Lung (tissue), 12 donors: ENCODE measurements around the gene PGM2. TPM values are rescaled to one million over a fixed set of nuclear protein-coding genes. Genes with fewer than 3 reads are reported as not detected.
A peak's percentile ranks its signal among the peaks of the same experiment; 100 is the strongest.

Experiments
- ATAC-seq: fragments of 200-7000 bp; cut with Tn5 transposase; one replicate; pipeline ENCODE4 v1.9.1; 2020; ENCODE audit warnings: moderate number of reproducible peaks; ENCODE audit not compliant: insufficient read depth, low FRiP score
- DNase-seq, 3 donors: peaks; one replicate each; pipeline ENCODE4 v3.0.0-alpha.2; 2013 to 2017
- H3K27ac ChIP-seq, 2 donors: one replicate each; pipeline ENCODE4 v1.5.1; 2013; ENCODE audit warnings: mild to moderate bottlenecking in 2 of 2, moderate library complexity in 2 of 2, control low read depth in 1 of 2, inconsistent platforms in 1 of 2, low read depth in 1 of 2, low read length in 1 of 2
- H3K27me3 ChIP-seq, 3 donors: one replicate each; pipeline ENCODE4 v1.5.1; 2013; ENCODE audit warnings: low read length in 2 of 3; ENCODE audit not compliant: control insufficient read depth in 3 of 3, insufficient read depth in 3 of 3
- H3K36me3 ChIP-seq, 4 donors: one replicate each; pipeline ENCODE4 v1.5.1; 2013; ENCODE audit warnings: low read length in 4 of 4, mild to moderate bottlenecking in 1 of 4, moderate library complexity in 1 of 4; ENCODE audit not compliant: control insufficient read depth in 4 of 4, insufficient read depth in 4 of 4
- H3K4me1 ChIP-seq, 5 donors: one replicate each; pipeline ENCODE4 v1.5.1; 2013; ENCODE audit warnings: low read length in 5 of 5, mild to moderate bottlenecking in 2 of 5, moderate library complexity in 1 of 5; ENCODE audit not compliant: control insufficient read depth in 5 of 5, insufficient read depth in 5 of 5
- H3K4me3 ChIP-seq: one replicate; pipeline ENCODE4 v1.5.1; 2013; ENCODE audit warnings: mild to moderate bottlenecking, control low read depth, moderate library complexity
- H3K9ac ChIP-seq, 2 donors: one replicate each; pipeline ENCODE4 v1.5.1; 2013; ENCODE audit warnings: low read length in 2 of 2, control low read depth in 1 of 2; ENCODE audit not compliant: insufficient read depth in 1 of 2
- H3K9me3 ChIP-seq, 4 donors: one replicate each; pipeline ENCODE4 v1.5.1; 2013; ENCODE audit warnings: low read length in 3 of 4, mild to moderate bottlenecking in 1 of 4, moderate library complexity in 1 of 4; ENCODE audit not compliant: control insufficient read depth in 4 of 4, insufficient read depth in 3 of 4
- whole genome bisulfite sequencing, 2 donors: extraction: QIAGEN DNeasy Blood & Tissue Kit; methylation state at CpG; one replicate each; pipeline ENCODE4 v1.1.7; 2013; 5-methylcytosine and 5-hydroxymethylcytosine counted together
- polyA plus RNA-seq, 2 donors: library from polyadenylated mRNA; stranded (reverse); fragments of 200-250 nt; gene quantifications; one replicate each; pipeline ENCODE4 v1.2.1, GENCODE V29; 2013
- total RNA-seq, 2 donors: library from RNA; depleted of rRNA in 1 of 2; stranded (reverse); fragments of >200 nt in 1 of 2; gene quantifications; one replicate each; pipeline ENCODE4 v1.2.1, GENCODE V29; 2014 to 2021
- TF ChIP-seq, protein P1 (sequence below): IDR thresholded peaks from 2 replicates; pipeline ENCODE4 v1.5.1; 2012; ENCODE audit warnings: mild to moderate bottlenecking; ENCODE audit errors: control extremely low read depth, extremely low read depth
- donor health status: control.
- donor health status: control.
- donor health status: Bipolar disorder and iron deficiency.
- donor health status: healthy.
- donor health status: DM: yes; HTN: yes; CAD: no.

Gene PGM2
- total and polyA plus RNA-seq, 4 donors: 4.8 to 28.9 (median 18.4) TPM

DNA sequence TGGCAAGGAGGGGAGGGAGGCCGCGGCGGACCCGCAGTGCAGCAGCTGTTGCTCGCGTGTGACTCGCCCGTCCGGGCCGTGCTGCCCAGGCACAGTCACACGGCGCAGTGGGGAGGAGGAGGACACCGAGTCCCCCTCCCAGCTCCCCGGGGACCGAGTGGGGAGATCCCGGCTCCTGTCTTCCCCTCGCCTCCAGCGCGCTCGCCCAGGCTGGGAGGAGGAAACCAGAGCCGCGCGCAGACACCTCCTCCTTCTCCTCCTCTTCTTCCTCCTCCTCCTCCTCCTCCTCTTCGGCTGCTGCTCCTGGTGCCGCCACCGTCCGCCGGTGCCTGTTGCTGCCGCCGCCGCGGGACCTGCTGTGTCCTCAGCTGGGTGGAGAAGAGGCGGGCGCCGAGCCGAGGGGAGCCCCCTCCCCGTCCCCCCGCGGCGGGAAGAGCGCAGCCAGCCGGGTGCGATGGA is 64.3 kb downstream of the PGM2 start, which contains the start of gene TBC1D1:
Gene TBC1D1 (plus strand): TSS at position 284 of the 459 bp plus-strand sequence. CDS start 11,012 bp downstream, outside the sequence.
- Histone ChIP-seq H3K27ac (peak within 1 kb of the TSS; percentile 69 to 93), H3K4me1 (peaks cover 0 to 11% (median 3%) of the 10 kb centered on the region in 5 donors), H3K27me3 (peaks cover 0 to 25% (median 22%) of the 10 kb centered on the region in 3 donors), H3K36me3 (no peaks in the 10 kb centered on the region), H3K4me3 (peak within 1 kb of the TSS; percentile 75), H3K9me3 (no peaks in the 10 kb centered on the region), H3K9ac (peak within 1 kb of the TSS in 1 of 2 donors; percentile 49)
- TF ChIP-seq, protein P1, sequence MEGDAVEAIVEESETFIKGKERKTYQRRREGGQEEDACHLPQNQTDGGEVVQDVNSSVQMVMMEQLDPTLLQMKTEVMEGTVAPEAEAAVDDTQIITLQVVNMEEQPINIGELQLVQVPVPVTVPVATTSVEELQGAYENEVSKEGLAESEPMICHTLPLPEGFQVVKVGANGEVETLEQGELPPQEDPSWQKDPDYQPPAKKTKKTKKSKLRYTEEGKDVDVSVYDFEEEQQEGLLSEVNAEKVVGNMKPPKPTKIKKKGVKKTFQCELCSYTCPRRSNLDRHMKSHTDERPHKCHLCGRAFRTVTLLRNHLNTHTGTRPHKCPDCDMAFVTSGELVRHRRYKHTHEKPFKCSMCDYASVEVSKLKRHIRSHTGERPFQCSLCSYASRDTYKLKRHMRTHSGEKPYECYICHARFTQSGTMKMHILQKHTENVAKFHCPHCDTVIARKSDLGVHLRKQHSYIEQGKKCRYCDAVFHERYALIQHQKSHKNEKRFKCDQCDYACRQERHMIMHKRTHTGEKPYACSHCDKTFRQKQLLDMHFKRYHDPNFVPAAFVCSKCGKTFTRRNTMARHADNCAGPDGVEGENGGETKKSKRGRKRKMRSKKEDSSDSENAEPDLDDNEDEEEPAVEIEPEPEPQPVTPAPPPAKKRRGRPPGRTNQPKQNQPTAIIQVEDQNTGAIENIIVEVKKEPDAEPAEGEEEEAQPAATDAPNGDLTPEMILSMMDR: no peak
- ATAC-seq: peak; percentile 45
- 0% methylated on average over 27 to 43 of the region's 43 CpGs for WGBS, 2 donors
- DNase-seq: peak; percentile 12 to 24 (median 22)

DNA sequence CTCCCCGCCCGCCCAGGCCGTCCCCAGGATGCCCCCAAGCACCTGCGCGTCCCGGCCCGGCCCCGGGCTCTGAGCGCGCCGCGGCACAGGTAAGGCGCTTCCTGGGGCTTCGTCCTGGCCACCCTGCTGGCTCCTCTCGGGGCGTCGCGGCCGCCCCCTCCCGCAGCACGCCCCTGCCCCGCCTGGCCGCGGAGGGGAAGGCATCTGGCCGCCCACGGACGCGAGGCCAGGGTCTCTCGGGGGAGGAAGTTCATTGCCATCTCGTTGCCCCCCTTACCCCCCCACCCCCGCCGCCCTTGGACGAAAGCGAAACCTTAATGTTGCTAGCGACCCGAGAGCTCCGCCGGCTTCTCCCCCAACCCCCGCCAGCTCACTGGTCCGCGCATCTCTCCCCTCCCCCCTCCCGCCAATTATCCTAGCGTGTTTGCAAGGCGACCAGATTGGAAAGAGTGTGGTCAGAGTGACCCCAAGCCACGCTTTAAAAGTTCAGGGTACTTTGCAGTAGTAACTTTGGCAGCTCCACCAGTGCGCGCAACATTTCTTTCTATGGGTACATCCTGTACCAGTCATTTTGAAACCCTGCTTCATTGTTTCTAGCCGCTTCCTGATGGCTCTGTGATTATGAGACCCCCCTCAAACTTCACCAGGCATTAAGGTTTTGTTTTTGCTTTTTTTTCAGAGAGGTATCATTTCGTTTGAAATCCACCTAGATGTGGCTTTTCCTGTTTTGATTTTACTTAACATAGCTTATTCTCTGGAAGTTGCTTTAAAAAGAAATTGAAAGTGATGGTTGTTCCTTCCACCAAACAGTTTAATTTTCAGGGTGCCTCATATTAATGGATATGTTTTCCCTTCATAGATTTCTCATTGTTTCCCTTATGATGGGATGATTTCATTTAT is 65.0 kb downstream of the PGM2 start:
- peaks cover 0 to 11% (median 3%) of the 10 kb centered on the region in 5 donors for H3K4me1 ChIP-seq
- peaks cover 0 to 25% (median 22%) of the 10 kb centered on the region in 3 donors for H3K27me3 ChIP-seq
- no peaks in the 10 kb centered on the region for H3K9me3 ChIP-seq
- DNase-seq: peak; percentile 39 to 44 (median 40)
- no peaks in the 10 kb centered on the region for H3K36me3 ChIP-seq
- ATAC-seq: peak; percentile 51
- TF ChIP-seq, protein P1: no peak
- peak overlapping the region; percentile 64 to 93 for H3K27ac ChIP-seq
- WGBS, 2 donors: 1% methylated on average over 24 to 49 of the region's 49 CpGs
- H3K9ac ChIP-seq: peak overlapping the region in 1 of 2 donors; percentile 49
- H3K4me3 ChIP-seq: peak overlapping the region; percentile 75

DNA sequence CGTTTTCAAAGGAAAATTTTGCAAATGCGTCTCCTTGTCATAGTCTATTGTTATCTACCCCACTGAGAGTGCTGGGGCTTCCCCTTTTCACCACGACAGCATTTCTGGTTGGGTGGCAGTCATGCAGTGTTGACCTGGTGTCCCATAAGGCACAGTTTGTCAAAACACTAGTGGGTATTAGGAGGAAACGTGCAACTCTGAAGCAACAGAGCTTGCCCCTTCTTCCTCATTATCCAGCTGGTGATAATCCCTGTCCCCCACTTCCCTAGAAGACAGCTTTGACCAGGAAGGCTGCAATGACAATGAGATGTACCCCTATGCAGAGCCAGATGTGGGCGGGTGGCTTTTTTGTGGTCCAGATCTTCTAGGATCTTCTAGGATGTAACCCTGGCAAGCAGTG is 66.2 kb downstream of the PGM2 start:
- no peak for ATAC-seq
- Histone ChIP-seq H3K9me3 (no peaks in the 10 kb centered on the region), H3K4me3 (no peak overlapping the region), H3K27ac (no peak overlapping the region), H3K9ac (no peak overlapping the region), H3K36me3 (no peaks in the 10 kb centered on the region), H3K27me3 (peaks cover 0 to 28% (median 22%) of the 10 kb centered on the region in 3 donors), H3K4me1 (peaks cover 0 to 11% (median 3%) of the 10 kb centered on the region in 5 donors)
- 41 to 59% methylated on average over 5 of the region's 5 CpGs for WGBS, 2 donors
- DNase-seq: no peak
- TF ChIP-seq, protein P1: no peak
